Activated CD4-positive, alpha-beta T cell treated with anti-CD3 and anti-CD28 coated beads for 24 hours (primary cell): ENCODE data around the gene SPATA6.
"Not testable (repeated sequence)": the region's sequence is repeated elsewhere in the genome, so short reads cannot be mapped to it uniquely, and the experiment has no call there.

Experiments used
- DNase-seq, 2 donors: peaks; one replicate each; pipeline ENCODE4 v3.0.0-alpha.2; 2020; ENCODE audit warnings: low read depth in 2 of 2

Gene SPATA6

GRCh38 chr1:48471691-48472576 is at the start of gene SPATA6:
Gene SPATA6, minus strand, starts transcription at chr1:48472204. Its CDS starts 196 bp downstream, at chr1:48472008.
- DNase-seq = peak; percentile 96 to 98

GRCh38 chr1:48519896-48520295 is 47.9 kb upstream of the SPATA6 start:
- DNase-seq = not testable (repeated sequence)

GRCh38 chr1:48506870-48507269 is 34.9 kb upstream of the SPATA6 start:
- DNase-seq = no peak

GRCh38 chr1:48500541-48501450 is 28.8 kb upstream of the SPATA6 start:
- DNase-seq = no peak

GRCh38 chr1:48499211-48499735 is 27.3 kb upstream of the SPATA6 start:
- DNase-seq = no peak

- peak; percentile 60 to 65 for DNase-seq
Measured at GRCh38 chr1:48498096-48498791, 26.2 kb upstream of the SPATA6 start.

GRCh38 chr1:48495911-48496310 is 23.9 kb upstream of the SPATA6 start:
- DNase-seq = no peak

- no peak for DNase-seq
Measured at GRCh38 chr1:48495166-48495565, 23.2 kb upstream of the SPATA6 start.

GRCh38 chr1:48493970-48494769 is 22.2 kb upstream of the SPATA6 start:
- DNase-seq = no peak

- DNase-seq = no peak
Measured at GRCh38 chr1:48493041-48493440, 21.0 kb upstream of the SPATA6 start.

- DNase-seq = no peak
Measured at GRCh38 chr1:48492392-48492791, 20.4 kb upstream of the SPATA6 start.

GRCh38 chr1:48488721-48489120 is 16.7 kb upstream of the SPATA6 start:
- DNase-seq = no peak

GRCh38 chr1:48480504-48480903 is 8.5 kb upstream of the SPATA6 start:
- no peak for DNase-seq

GRCh38 chr1:48480023-48480422 is 8.0 kb upstream of the SPATA6 start:
- not testable (repeated sequence) for DNase-seq

- DNase-seq = no peak
Measured at GRCh38 chr1:48472638-48473037, 634 bp upstream of the SPATA6 start.

- no peak for DNase-seq
Measured at GRCh38 chr1:48470950-48471690, 884 bp downstream of the SPATA6 start.

- no peak for DNase-seq
Measured at GRCh38 chr1:48470481-48470855, 1.5 kb downstream of the SPATA6 start.

- no peak for DNase-seq
Measured at GRCh38 chr1:48469616-48470480, 2.2 kb downstream of the SPATA6 start.

GRCh38 chr1:48466594-48466993 is 5.4 kb downstream of the SPATA6 start:
- DNase-seq = no peak
